Measurements from ENCODE around the gene KNOP1. TPM values are rescaled to one million over a fixed set of nuclear protein-coding genes. Genes with fewer than 3 reads are reported as not detected.

Gene KNOP1
- polyA plus RNA-seq, 1 experiment, result 5.0 TPM

DNA sequence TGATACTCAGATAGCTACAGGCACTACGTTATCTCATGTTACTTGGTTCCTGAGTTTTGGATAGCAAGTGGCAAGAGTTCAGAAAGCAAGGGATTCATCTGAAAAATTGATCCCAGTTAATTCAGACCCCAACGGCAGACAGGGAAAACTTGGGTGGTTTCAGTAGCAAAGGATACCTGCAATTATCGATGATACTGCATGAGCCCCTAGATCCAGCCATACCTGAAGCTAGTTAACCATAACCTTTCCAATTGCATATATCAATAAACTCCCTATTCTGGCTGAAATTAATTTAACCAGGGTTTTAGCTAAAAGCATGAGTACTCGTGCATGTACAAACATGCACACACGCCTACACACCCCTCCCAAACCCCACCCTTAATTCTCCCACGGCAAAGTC lies 4.3 kb downstream of the KNOP1 start:
- Histone ChIP-seq H3K27me3 (ENCODE audit: control insufficient read depth, insufficient read depth, low read length) (no peaks in the 10 kb centered on the region), H3K36me3 (ENCODE audit: control insufficient read depth, insufficient read depth, low read length) (peaks cover 11% of the 10 kb centered on the region), H3K4me3 (ENCODE audit: low read depth, low read length) (no peak overlapping the region)
- ChIA-PET POLR2A (no interaction called here), CTCF (no interaction called here)
- TF ChIP-seq, protein P1, sequence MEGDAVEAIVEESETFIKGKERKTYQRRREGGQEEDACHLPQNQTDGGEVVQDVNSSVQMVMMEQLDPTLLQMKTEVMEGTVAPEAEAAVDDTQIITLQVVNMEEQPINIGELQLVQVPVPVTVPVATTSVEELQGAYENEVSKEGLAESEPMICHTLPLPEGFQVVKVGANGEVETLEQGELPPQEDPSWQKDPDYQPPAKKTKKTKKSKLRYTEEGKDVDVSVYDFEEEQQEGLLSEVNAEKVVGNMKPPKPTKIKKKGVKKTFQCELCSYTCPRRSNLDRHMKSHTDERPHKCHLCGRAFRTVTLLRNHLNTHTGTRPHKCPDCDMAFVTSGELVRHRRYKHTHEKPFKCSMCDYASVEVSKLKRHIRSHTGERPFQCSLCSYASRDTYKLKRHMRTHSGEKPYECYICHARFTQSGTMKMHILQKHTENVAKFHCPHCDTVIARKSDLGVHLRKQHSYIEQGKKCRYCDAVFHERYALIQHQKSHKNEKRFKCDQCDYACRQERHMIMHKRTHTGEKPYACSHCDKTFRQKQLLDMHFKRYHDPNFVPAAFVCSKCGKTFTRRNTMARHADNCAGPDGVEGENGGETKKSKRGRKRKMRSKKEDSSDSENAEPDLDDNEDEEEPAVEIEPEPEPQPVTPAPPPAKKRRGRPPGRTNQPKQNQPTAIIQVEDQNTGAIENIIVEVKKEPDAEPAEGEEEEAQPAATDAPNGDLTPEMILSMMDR (IDR thresholded peaks at IDR 0.05; ENCODE audit: insufficient read depth, low read depth, low read length), result no peak
- no peak for DNase-seq (ENCODE audit: low read depth)

DNA sequence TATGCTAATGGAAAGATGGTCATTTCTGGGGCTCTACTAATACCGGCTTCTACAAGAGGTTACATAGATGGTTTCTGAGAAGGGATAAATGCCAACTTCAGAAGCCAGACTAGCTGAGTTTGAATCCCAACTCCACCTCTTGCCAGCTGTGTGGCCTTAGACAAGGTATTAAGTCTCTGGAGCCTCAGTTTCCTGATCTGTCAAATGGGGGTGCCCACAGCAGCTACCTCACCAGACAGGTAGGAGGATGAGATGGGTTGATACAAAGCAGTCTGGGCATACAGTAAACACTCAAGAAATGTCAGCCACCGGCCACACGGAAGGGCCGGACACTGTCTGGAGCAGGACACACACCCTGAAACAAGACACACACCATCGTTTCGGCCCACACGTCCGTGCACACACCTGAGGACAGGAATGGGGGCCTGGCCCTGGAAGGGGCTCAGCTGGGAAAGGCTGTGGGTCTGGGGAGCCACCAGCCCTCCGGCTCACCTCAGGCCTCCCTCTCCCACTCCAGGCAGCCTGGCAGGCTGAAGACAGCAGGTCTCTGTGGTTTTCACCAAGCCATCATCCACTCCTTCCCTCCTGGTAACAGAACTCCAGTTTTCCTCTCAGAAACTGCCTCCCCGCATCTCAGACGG lies 5.5 kb downstream of the KNOP1 start:
- no peak for DNase-seq (ENCODE audit: low read depth)
- H3K36me3 ChIP-seq (ENCODE audit: control insufficient read depth, insufficient read depth, low read length), result peaks cover 11% of the 10 kb centered on the region
- H3K4me3 ChIP-seq (ENCODE audit: low read depth, low read length), result no peak overlapping the region
- TF ChIP-seq, protein P1 (IDR thresholded peaks at IDR 0.05; ENCODE audit: insufficient read depth, low read depth, low read length), result no peak
- ChIA-PET POLR2A (no interaction called here), CTCF (no interaction called here)
- no peaks in the 10 kb centered on the region for H3K27me3 ChIP-seq (ENCODE audit: control insufficient read depth, insufficient read depth, low read length)

DNA sequence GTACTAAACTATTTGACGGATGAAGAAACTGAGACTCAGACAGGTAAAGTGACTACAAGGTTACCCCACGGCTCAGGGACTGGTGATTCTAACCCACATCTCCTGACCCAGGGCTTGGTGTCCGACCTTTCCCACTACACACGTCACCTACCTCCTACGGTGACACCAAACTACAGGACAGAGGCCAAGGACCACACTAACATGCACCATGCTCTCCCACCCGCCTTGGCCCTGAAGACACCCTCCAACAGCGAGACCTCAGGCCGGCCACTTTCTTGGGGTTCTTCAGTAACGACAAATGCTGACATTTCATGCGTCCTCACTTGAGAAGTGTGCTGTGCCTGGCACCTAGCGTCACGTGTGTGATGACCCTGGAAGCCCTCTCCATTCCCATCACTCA lies 6.4 kb downstream of the KNOP1 start:
- no peaks in the 10 kb centered on the region for H3K27me3 ChIP-seq (ENCODE audit: control insufficient read depth, insufficient read depth, low read length)
- no peak for DNase-seq (ENCODE audit: low read depth)
- ChIA-PET CTCF (no interaction called here), POLR2A (no interaction called here)
- peaks cover 11% of the 10 kb centered on the region for H3K36me3 ChIP-seq (ENCODE audit: control insufficient read depth, insufficient read depth, low read length)
- no peak overlapping the region for H3K4me3 ChIP-seq (ENCODE audit: low read depth, low read length)
- TF ChIP-seq, protein P1 (IDR thresholded peaks at IDR 0.05; ENCODE audit: insufficient read depth, low read depth, low read length), result no peak

DNA sequence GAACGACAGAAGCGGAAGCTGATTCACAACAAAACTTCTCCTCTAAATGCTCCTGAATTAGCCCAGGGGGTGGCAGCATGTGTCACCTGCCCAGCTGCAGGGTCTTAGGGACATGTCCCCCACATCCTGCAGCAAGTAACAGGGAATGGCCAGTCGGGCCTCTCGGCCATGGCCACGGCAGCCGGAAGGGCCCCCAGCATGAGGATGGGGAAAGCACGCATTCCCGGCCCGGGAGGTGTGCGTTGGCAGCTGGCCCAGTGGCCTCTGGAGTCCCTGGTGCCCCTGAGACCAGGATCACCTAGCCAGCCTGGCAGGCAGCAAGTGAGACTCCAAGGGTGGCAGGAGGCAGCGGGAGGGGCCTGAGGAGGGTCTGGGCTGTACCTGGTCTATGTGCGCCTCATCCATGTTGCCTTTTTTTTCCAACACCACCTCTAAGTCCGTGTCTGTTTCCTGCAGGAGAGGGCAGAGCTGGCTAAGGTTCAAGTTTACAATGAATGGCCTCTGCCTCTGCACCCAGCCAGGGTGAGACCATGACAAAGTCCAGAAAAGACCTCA lies 7.0 kb downstream of the KNOP1 start:
- ChIA-PET POLR2A (no interaction called here), CTCF (interaction anchor here (0.9 kb wide), 1 partner anchor 175 kb away, joined by 3 read pairs; no protein-coding TSS in a partner anchor)
- Histone ChIP-seq H3K36me3 (ENCODE audit: control insufficient read depth, insufficient read depth, low read length) (peaks cover 11% of the 10 kb centered on the region), H3K27me3 (ENCODE audit: control insufficient read depth, insufficient read depth, low read length) (no peaks in the 10 kb centered on the region), H3K4me3 (ENCODE audit: low read depth, low read length) (no peak overlapping the region)
- TF ChIP-seq, protein P1 (IDR thresholded peaks at IDR 0.05; ENCODE audit: insufficient read depth, low read depth, low read length), result no peak
- no peak for DNase-seq (ENCODE audit: low read depth)

DNA sequence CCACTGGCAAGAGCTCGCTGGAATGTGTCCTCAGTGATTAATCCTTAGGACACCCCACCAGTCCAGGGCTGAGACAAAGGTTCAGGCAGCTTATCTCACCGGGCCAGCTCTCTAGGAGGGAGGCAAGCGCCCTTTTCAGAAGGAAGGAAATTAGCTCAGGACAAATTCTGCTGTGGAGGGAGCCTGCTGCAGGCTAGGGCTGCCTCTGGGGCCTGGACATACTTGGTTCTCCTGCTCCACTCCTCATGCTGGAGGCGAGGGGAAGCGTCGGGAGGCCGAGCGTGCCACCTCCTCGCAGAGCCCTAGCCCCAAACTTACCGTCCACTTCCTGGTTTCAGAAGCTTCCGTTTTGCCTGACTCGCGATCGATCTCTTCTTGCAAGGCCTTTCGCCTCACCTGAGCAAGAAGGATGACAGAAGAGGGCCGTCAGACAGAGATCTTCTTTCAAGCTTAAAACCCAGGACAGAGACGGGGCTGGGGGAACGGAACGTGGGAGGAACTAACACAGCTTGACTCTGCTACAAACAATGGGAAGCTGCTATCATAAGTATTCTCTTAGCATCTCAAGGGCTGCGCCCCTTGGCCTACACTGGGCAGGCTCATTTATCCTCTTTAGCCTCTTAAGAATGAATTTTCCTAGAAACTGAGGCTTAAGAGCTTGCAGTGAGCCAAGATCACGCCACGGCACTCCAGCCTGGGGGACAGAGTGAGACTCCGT lies 7.7 kb downstream of the KNOP1 start:
- no peak for DNase-seq (ENCODE audit: low read depth)
- POLR2A ChIA-PET, result no interaction called here
- Histone ChIP-seq H3K36me3 (ENCODE audit: control insufficient read depth, insufficient read depth, low read length) (peaks cover 14% of the 10 kb centered on the region), H3K4me3 (ENCODE audit: low read depth, low read length) (no peak overlapping the region), H3K27me3 (ENCODE audit: control insufficient read depth, insufficient read depth, low read length) (no peaks in the 10 kb centered on the region)
- CTCF ChIA-PET, result interaction anchor here (0.9 kb wide), 1 partner anchor 176 kb away, joined by 3 read pairs; no protein-coding TSS in a partner anchor
- TF ChIP-seq, protein P1 (IDR thresholded peaks at IDR 0.05; ENCODE audit: insufficient read depth, low read depth, low read length), result no peak

All from BJ (cell line).